Activated CD8-positive, alpha-beta memory T cell treated with anti-CD3 and anti-CD28 coated beads, Interleukin-2, amount 50 U/mL, for 4 hours (primary cell): ENCODE data around the gene ATP5ME.
A peak's percentile ranks its signal among the peaks of the same experiment; 100 is the strongest.
"Not testable (repeated sequence)": the region's sequence is repeated elsewhere in the genome, so short reads cannot be mapped to it uniquely, and the experiment has no call there.

Experiments
- DNase-seq: peaks from one replicate; pipeline ENCODE4 v3.0.0-alpha.2; 2020

Gene ATP5ME

GRCh38 chr4:653831-654502 lies 20.1 kb downstream of the ATP5ME start:
- DNase-seq: no peak

- no peak for DNase-seq
These were observed 20.8 kb downstream of the ATP5ME start for GRCh38 chr4:653080-653821.

GRCh38 chr4:651884-652642 lies 22.0 kb downstream of the ATP5ME start:
- DNase-seq: no peak

- DNase-seq: no peak
These were observed 22.9 kb downstream of the ATP5ME start for GRCh38 chr4:650951-651883.

- DNase-seq: no peak
These were observed 23.6 kb downstream of the ATP5ME start for GRCh38 chr4:650461-650860.

- no peak for DNase-seq
These were observed 24.2 kb downstream of the ATP5ME start for GRCh38 chr4:649751-650310.

- no peak for DNase-seq
These were observed 24.8 kb downstream of the ATP5ME start for GRCh38 chr4:649293-649625.

GRCh38 chr4:648579-649292 lies 25.3 kb downstream of the ATP5ME start:
- DNase-seq: no peak

- DNase-seq: no peak
These were observed 26.6 kb downstream of the ATP5ME start for GRCh38 chr4:647481-647880.

GRCh38 chr4:646460-646859 lies 27.6 kb downstream of the ATP5ME start:
- peak; percentile 35 for DNase-seq

GRCh38 chr4:642366-642765 lies 31.7 kb downstream of the ATP5ME start:
- DNase-seq: not testable (repeated sequence)

GRCh38 chr4:637536-638280 lies 36.4 kb downstream of the ATP5ME start:
- DNase-seq: peak; percentile 10

GRCh38 chr4:636628-637159 lies 37.4 kb downstream of the ATP5ME start:
- no peak for DNase-seq

GRCh38 chr4:635851-636627 lies 38.0 kb downstream of the ATP5ME start:
- peak; percentile 6 for DNase-seq

- DNase-seq: not testable (repeated sequence)
These were observed 38.8 kb downstream of the ATP5ME start for GRCh38 chr4:635066-635835.

- no peak for DNase-seq
These were observed 39.5 kb downstream of the ATP5ME start for GRCh38 chr4:634599-634985.

GRCh38 chr4:633976-634598 lies 40.0 kb downstream of the ATP5ME start:
- peak; percentile 9 for DNase-seq

- DNase-seq: no peak
These were observed 40.7 kb downstream of the ATP5ME start for GRCh38 chr4:633406-633805.

- no peak for DNase-seq
These were observed 41.1 kb downstream of the ATP5ME start for GRCh38 chr4:632926-633325.
